HG02973 (cell line): ENCODE results near the gene DDX39A.
A peak's percentile ranks its signal among the peaks of the same experiment; 100 is the strongest.
"Not testable (repeated sequence)": the region's sequence is repeated elsewhere in the genome, so short reads cannot be mapped to it uniquely, and the experiment has no call there.

Experiments
- ATAC-seq: cut with Tn5 transposase; IDR thresholded peaks from one replicate; pipeline ENCODE4 v1.9.1; 2021; ENCODE audit warnings: moderate library complexity; ENCODE audit not compliant: unreplicated experiment

Gene DDX39A

DNA sequence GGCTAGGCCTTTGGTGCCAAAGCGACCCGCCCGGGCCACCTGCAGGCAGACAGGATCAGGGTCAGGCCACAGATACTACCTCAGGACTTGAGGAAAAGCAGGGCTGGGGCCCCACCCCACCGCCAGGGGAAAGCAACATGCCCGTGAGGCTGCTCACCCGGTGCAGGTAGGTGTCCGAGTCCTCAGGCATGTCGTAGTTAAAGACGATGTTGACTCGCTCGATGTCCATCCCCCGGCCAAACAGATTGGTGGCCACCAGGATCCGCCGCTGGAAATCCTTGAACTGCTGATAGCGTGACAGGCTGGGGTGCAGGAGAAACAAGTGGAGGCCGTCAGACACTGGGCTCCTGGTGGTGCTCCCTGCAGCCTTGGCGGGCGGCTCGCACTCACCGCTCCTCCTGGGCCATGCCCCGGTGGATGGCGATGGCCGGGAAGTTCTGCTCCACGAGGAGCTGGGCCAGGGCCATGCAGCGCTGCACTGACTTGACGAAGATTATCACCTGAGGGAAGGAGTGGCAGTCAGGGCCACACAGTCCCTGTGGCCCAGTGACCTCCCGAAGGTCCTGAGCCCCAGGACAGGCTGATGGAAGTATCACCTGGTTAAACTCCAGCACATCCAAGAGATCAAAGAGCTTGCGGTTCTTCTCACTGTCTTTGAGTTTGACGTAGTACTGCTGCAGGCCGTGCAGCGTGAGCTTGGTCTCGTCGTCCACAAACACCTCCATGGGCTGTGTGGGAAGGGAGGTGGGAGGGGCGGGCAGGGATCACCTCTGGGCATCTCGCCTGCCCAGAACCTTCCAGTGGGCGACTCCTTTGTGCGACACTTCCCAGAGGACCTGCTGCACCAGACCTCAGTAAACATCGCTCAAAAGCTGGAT lies 9.8 kb downstream of the DDX39A start:
- no peak for ATAC-seq

DNA sequence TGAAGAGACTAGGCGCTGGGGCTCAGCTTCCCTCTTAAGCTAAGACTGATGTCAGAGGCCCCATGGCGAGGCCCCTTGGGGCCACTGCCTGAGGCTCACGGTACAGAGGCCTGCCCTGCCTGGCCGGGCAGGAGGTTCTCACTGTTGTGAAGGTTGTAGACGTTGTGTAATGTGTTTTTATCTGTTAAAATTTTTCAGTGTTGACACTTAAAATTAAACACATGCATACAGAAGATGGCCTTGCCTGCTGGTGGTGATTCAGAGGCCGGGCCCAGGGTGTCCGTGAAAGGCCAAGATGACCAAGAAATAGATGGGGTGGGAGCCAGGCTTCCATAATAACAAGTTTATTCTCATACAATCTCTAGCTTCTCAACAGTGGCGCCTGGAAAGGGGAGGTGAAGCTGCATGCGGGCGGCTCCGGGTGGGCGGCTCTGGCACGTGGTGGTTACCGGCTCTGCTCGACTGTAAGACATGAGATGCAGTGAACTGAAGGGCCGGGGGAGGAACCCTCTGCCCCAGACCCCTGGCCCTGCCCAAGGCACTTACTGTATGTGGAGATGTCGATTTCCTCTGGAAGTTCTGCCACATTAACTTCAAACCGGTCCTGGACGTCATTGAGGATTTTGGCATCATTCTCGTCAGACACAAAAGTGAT lies 10.5 kb downstream of the DDX39A start:
- ATAC-seq, result no peak

- ATAC-seq, result no peak
These were observed 11.3 kb downstream of the DDX39A start for GRCh38 chr19:14407605-14408484.

DNA sequence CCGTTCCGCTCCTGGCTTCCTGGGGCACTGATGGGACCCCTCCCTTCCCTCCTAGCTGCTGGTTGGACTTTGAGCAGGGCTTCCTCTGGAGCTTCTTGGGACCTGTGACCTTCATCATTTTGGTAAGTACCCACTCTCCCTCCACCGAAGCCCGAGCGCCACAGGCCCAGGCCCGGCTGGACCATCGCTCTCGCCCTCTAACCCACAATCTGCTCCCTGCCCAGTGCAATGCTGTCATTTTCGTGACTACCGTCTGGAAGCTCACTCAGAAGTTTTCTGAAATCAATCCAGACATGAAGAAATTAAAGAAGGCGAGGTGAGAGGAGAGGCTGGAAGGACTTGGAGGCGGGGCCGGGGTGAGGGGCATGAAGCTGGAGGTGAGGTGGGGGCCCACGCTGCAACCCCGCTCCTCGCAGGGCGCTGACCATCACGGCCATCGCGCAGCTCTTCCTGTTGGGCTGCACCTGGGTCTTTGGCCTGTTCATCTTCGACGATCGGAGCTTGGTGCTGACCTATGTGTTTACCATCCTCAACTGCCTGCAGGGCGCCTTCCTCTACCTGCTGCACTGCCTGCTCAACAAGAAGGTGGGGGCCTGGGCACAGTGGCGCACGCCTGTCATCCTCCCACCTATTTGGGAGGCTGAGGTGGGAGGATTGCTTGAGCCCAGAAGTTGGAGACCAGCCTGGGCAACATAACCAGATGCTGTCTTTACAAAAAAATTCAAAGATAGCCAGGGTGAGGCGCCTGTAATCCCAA lies 12.3 kb downstream of the DDX39A start:
- no peak for ATAC-seq

- peak; percentile 49 for ATAC-seq
These were observed 13.1 kb downstream of the DDX39A start for GRCh38 chr19:14405758-14406644.

DNA sequence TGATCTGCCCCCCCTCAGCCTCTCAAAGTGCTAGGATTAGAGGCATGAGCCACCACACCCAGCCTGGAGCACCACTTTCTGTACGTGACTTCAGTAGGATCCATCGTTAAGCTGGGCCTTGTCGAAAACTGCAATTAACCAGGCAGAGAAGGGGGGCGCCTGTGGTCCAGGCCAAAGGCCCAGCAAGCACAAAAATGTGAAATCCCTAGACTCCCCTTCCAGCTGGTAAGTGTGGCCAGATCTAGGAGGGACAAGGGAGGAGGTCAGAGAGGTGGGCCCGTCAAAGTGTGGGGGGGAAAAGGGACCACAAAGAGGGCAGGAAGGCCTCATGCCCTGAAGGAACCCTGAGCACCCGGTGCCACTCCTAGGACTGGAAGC lies 13.8 kb downstream of the DDX39A start:
- no peak for ATAC-seq

DNA sequence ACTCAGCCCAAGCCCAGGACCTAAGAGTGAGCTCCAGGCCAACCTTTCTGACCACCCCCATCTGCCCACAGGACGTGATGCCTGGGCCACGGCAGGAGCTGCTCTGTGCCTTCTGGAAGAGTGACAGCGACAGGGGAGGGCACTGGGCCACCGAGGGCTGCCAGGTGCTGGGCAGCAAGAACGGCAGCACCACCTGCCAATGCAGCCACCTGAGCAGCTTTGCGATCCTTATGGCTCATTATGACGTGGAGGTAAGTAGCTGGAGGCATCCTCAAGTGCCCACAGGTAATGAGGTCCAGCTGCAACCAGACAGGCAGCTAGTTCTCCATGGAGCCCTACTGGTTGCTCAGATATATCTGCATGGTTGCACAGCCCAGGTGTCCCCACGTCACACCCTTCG lies 14.8 kb downstream of the DDX39A start:
- ATAC-seq, result no peak

DNA sequence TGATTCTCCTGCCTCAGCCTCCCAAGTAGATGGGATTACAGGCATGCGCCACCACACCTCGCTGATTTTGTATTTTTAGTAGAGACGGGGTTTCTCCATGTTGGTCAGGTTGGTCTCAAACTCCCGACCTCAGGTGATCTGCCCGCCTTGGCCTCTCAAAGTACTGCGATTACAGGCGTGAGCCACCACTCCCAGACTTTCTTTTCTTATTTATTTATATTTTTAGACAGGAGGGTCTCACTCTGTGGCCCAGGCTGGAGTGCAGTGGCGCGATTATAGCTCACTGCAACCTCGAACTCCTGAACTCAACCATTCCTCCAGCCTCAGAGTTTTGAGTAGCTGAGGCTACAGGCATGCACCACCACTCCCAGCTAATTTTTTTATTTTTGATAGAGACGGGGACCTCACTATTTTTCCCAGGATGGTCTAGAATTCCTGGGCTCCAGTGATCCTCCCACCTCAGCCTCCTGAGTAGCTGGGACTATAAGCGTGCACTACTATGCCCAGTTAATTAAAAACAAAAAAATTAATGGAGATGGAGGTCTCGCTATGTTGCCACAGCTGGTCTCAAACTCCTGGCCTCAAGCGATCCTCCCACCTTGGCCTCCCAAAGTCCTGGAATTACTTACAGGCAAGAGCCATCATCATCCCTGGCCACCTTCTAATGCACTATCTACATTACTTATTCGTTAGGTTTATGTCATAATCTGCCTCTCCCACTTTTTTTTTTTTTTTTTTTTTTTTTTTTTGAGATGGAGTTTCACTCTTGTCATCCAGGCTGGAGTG lies 15.8 kb downstream of the DDX39A start:
- ATAC-seq, result not testable (repeated sequence)

DNA sequence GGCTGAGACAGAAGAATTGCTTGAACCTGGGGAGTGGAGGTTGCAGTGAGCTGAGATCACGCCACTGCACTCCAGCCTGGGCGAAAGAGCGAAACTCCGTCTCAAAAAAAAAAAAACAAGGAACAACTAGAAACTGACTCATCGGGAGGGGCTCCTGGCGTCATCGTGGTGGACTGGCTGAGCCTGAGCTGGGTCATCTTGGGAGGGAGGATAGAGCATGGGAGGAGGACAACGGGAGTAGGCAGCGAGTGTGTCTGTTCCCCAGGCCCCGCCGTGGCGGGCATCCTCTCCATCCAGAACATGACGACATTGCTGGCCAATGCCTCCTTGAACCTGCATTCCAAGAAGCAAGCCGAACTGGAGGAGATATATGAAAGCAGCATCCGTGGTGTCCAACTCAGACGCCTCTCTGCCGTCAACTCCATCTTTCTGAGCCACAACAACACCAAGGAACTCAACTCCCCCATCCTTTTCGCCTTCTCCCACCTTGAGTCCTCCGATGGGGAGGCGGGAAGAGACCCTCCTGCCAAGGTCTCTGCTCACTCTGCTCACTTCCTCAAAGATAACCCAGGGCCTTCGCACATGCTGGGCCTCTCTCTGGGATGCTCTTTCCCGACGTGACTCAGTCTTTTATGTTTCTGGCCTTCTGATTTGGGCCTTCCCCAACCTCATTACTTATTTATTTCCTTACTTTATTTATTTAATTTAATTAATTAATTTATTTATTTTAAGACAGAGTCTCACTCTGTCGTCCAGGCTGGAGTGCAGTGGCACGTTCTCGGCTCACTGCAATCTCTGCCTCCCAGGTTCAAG lies 16.6 kb downstream of the DDX39A start:
- ATAC-seq, result no peak

GRCh38 chr19:14401468-14402195 lies 17.5 kb downstream of the DDX39A start:
- ATAC-seq, result no peak

- ATAC-seq, result no peak
These were observed 18.1 kb downstream of the DDX39A start for GRCh38 chr19:14400951-14401431.

- not testable (repeated sequence) for ATAC-seq
These were observed 22.0 kb downstream of the DDX39A start for GRCh38 chr19:14397168-14397567.

GRCh38 chr19:14396730-14397129 lies 22.4 kb downstream of the DDX39A start:
- ATAC-seq, result not testable (repeated sequence)

DNA sequence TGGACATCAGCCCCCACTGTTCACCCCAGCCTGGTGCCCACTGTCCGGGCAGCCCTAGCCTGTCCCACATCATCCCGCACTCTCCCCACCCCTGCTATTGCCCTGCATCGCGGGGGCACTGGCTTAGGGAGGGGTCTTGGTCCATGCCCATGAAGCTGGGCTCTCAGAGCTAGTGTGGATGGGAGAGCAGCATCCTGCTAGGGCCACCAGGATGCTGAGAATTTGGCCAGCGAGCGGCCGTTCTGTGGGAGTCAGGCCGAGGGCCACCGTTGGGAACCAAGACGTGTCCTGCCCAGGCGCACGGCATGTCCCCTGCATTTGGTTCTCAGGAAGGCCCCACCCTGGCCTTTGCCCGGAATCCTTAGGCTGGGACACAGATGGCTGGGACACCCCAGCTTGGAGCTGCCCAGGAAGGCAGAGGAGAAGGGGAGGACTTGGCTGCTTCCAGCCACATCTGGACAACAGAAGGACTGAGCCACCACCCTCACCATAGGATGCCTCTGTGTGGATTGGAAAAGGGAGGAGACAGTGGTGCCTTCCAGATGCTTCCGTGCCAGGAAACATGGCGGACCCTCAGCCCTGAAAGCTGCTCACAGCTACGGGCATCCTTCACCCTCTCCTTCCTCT lies 23.3 kb downstream of the DDX39A start:
- ATAC-seq, result no peak

GRCh38 chr19:14395262-14395661 lies 23.9 kb downstream of the DDX39A start:
- ATAC-seq, result no peak

DNA sequence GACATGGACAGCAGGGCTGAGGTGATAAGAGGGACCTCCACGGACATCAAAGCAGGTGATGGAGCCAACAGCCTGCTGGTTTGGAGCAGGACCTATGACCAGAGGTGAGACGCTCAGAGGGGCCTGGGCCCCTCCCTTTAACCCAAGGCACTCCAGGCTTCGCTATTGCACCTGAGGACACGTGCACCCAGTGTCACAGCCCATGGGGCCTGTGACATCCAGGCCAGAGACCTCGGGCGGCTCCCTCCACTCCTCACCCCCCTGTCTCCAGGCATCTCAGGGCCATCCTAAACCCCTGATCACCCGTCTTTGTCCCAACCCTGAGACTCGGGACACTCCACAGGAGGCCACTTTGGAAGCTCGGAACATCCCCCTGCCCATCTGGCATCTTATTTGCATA lies 25.0 kb downstream of the DDX39A start:
- ATAC-seq, result no peak

DNA sequence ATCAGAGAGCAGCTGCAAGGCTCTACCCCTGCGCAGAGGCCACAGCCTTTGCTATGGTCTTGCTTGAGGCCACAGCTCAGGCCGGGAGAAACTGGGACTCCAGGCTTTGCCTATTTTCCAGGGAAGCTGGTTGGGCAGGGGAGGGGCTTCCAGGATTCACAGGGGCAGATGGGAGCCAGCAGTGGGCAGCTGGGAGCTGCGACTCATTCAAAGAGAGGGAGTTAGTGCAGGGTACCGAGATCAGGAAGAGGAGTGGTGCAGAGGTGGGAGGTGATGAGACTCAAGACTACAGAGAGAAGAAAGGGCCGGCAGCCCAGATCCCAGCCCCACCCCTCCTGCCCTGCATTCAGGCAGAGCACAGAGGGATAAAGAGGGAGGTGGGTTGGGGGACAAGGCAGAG lies 25.8 kb downstream of the DDX39A start:
- ATAC-seq, result no peak
